Activated B cell treated with CpG ODN at 0.5 μM for 24 hours (primary cell): ENCODE measurements around the gene PXYLP1. TPM values are rescaled to one million over a fixed set of nuclear protein-coding genes. Genes with fewer than 3 reads are reported as not detected.

ENCODE experiments used
- ATAC-seq: fragments of 200-7000 bp; cut with Tn5 transposase; one replicate; pipeline ENCODE4 v1.10.0; 2021; ENCODE audit warnings: low read depth, mild to moderate bottlenecking, moderate library complexity
- CTCF ChIA-PET: fragments of 350-600 bp; sonication (Branson Sonifier 250); formaldehyde crosslinking; loops from one replicate; lab custom pipeline; 2021; ENCODE audit warnings: antibody characterized with exemption; lab: Charles Lee
- POLR2A ChIA-PET: fragments of 350-600 bp; sonication (Branson Sonifier 250); formaldehyde crosslinking; loops from one replicate; lab custom pipeline; 2021; ENCODE audit warnings: antibody characterized with exemption; lab: Charles Lee
- DNase-seq: peaks from one replicate; pipeline ENCODE4 v3.0.0; 2022
- H3K27ac Mint-ChIP-seq: one replicate; pipeline ENCODE4 v1.8.0; 2020; ENCODE audit warnings: mixed read lengths
- H3K27me3 Mint-ChIP-seq: one replicate; pipeline ENCODE4 v1.8.0; 2021; ENCODE audit warnings: mixed read lengths
- H3K36me3 Mint-ChIP-seq: one replicate; pipeline ENCODE4 v1.8.0; 2021; ENCODE audit warnings: low read depth, mixed read lengths
- H3K4me1 Mint-ChIP-seq: one replicate; pipeline ENCODE4 v1.8.0; 2021; ENCODE audit warnings: mixed read lengths
- H3K4me3 Mint-ChIP-seq: one replicate; pipeline ENCODE4 v1.8.0; 2020; ENCODE audit warnings: mild to moderate bottlenecking, mixed read lengths
- H3K9me3 Mint-ChIP-seq: one replicate; pipeline ENCODE4 v1.8.0; 2020; ENCODE audit warnings: mixed read lengths
- CTCF ChIP-seq: fragments of 200-600 bp; IDR thresholded peaks from one replicate; pipeline ENCODE4 v1.8.0; 2022; ENCODE audit warnings: antibody characterized with exemption, mild to moderate bottlenecking
- intact Hi-C: fragments of 100-400 bp; cut with micrococcal nuclease; formaldehyde crosslinking; loops from one replicate; pipeline ENCODE4 v1.15.1; 2024
- total RNA-seq: library from RNA; stranded (reverse); gene quantifications from 2 replicates; pipeline ENCODE4 v1.2.3, GENCODE V29; 2022

The PXYLP1 gene
- total RNA-seq, 1 donor from 2014 or later, result 2.7 TPM

GRCh38 chr3:141236361-141236760, 4.7 kb downstream of the PXYLP1 start:
- intact Hi-C loops, result loop anchor here (10.0 kb wide), 1 partner anchor 638 kb away; the partner anchor contains the start of gene ATP1B3
- peaks cover 4% of the 10 kb centered on the region for H3K4me1 Mint-ChIP-seq
- no peak for TF ChIP-seq CTCF
- no peak for DNase-seq
- ATAC-seq, result no peak
- POLR2A ChIA-PET, result no interaction called here
- H3K9me3 Mint-ChIP-seq, result no peaks in the 10 kb centered on the region
- H3K27ac Mint-ChIP-seq, result no peak overlapping the region
- no peak overlapping the region for H3K4me3 Mint-ChIP-seq
- H3K27me3 Mint-ChIP-seq, result no peaks in the 10 kb centered on the region
- CTCF ChIA-PET, result no interaction called here
- H3K36me3 Mint-ChIP-seq, result no peaks in the 10 kb centered on the region

- ChIA-PET POLR2A (no interaction called here), CTCF (interaction anchor here (1.0 kb wide), 1 partner anchor 21 kb away, joined by 3 read pairs; no protein-coding TSS in a partner anchor)
- Mint-ChIP-seq H3K4me1 (no peaks in the 10 kb centered on the region), H3K4me3 (no peak overlapping the region), H3K27ac (no peak overlapping the region), H3K27me3 (no peaks in the 10 kb centered on the region), H3K36me3 (no peaks in the 10 kb centered on the region), H3K9me3 (no peaks in the 10 kb centered on the region)
- no peak for DNase-seq
- intact Hi-C loops, result loop anchor here (10.0 kb wide), 1 partner anchor 637 kb away; the partner anchor contains the start of gene ATP1B3
- no peak for ATAC-seq
- no peak for TF ChIP-seq CTCF
Measured at GRCh38 chr3:141237701-141238521, 6.3 kb downstream of the PXYLP1 start.

- H3K27me3 Mint-ChIP-seq, result no peaks in the 10 kb centered on the region
- intact Hi-C loops, result loop anchor here (10.0 kb wide), 1 partner anchor 635 kb away; the partner anchor contains the start of gene ATP1B3
- no peaks in the 10 kb centered on the region for H3K36me3 Mint-ChIP-seq
- no peak for DNase-seq
- no peaks in the 10 kb centered on the region for H3K4me1 Mint-ChIP-seq
- CTCF ChIA-PET, result interaction anchor here (1.0 kb wide), 1 partner anchor 8 kb away, joined by 3 read pairs; the partner anchor contains the start of gene PXYLP1
- H3K27ac Mint-ChIP-seq, result no peak overlapping the region
- POLR2A ChIA-PET, result no interaction called here
- no peak for TF ChIP-seq CTCF
- no peak for ATAC-seq
- H3K9me3 Mint-ChIP-seq, result no peaks in the 10 kb centered on the region
- H3K4me3 Mint-ChIP-seq, result no peak overlapping the region
Measured at GRCh38 chr3:141239511-141240281, 8.1 kb downstream of the PXYLP1 start.

- ChIA-PET POLR2A (no interaction called here), CTCF (interaction anchor here (1.0 kb wide), 1 partner anchor 8 kb away, joined by 3 read pairs; the partner anchor contains the start of gene PXYLP1)
- no peak for TF ChIP-seq CTCF
- Mint-ChIP-seq H3K27ac (no peak overlapping the region), H3K27me3 (no peaks in the 10 kb centered on the region), H3K4me3 (no peak overlapping the region), H3K36me3 (no peaks in the 10 kb centered on the region), H3K9me3 (no peaks in the 10 kb centered on the region), H3K4me1 (no peaks in the 10 kb centered on the region)
- DNase-seq (no peak), ATAC-seq (no peak)
- intact Hi-C loops, result no loop called here
Measured at GRCh38 chr3:141240286-141240685, 8.7 kb downstream of the PXYLP1 start.
